Gastrocnemius medialis (tissue), 4 donors: ENCODE results near the gene NEBL. TPM values are rescaled to one million over a fixed set of nuclear protein-coding genes. Genes with fewer than 3 reads are reported as not detected.

Experiments used
- ATAC-seq, 2 donors: fragments of 150-250 bp; one replicate each; pipeline ENCODE4 v1.9.1; 2016
- DNase-seq, 2 donors: peaks; one replicate each; pipeline ENCODE4 v3.0.0-alpha.2; 2019
- H3K27ac ChIP-seq, 4 donors: fragments of 200-600 bp; sonication (generic); 1 replicate in 1 of 4; 2 replicates in 3 of 4; pipeline ENCODE4 v1.5.1; 2016 to 2018; ENCODE audit warnings: mild to moderate bottlenecking in 2 of 4, moderate library complexity in 1 of 4
- H3K27me3 ChIP-seq, 3 donors: fragments of 200-600 bp; sonication (generic) in 2 of 3; 1 replicate in 1 of 3; 2 replicates in 2 of 3; pipeline versions ENCODE4 v1.5.1 to v1.6.0; 2016 to 2019; ENCODE audit warnings: mild to moderate bottlenecking in 1 of 3, moderate library complexity in 1 of 3
- H3K36me3 ChIP-seq, 2 donors: fragments of 200-600 bp; sonication (generic) in 1 of 2; one replicate each; pipeline ENCODE4 v1.5.1; 2017 to 2018
- H3K4me1 ChIP-seq, 2 donors: fragments of 200-600 bp; sonication (generic) in 1 of 2; one replicate each; pipeline ENCODE4 v1.5.1; 2016 to 2017; ENCODE audit warnings: mild to moderate bottlenecking in 2 of 2
- H3K4me3 ChIP-seq, 4 donors: fragments of 200-600 bp; sonication (generic) in 3 of 4; 1 replicate in 1 of 4; 2 replicates in 3 of 4; pipeline ENCODE4 v1.5.1; 2016 to 2019; ENCODE audit warnings: mild to moderate bottlenecking in 2 of 4
- H3K9me3 ChIP-seq, 3 donors: fragments of 200-600 bp; sonication (generic) in 2 of 3; 1 replicate in 1 of 3; 2 replicates in 2 of 3; pipeline ENCODE4 v1.5.1; 2016 to 2019
- POLR2A ChIP-seq, 2 donors: fragments of 450-650 bp; IDR thresholded peaks; one replicate each; pipeline ENCODE4 v1.6.1; 2017; ENCODE audit warnings: antibody characterized with exemption in 2 of 2, mild to moderate bottlenecking in 2 of 2, moderate library complexity in 2 of 2
- in situ Hi-C, 4 donors: fragments of 200-750 bp; cut with MboI; loops; one replicate each; pipeline versions ENCODE4 v1.15.0 to v1.8.0; 2017; ENCODE audit warnings: low sequenced_read_pairs in 4 of 4
- intact Hi-C: fragments of 100-400 bp; cut with DNase I; formaldehyde crosslinking; loops from one replicate; pipeline ENCODE4 v1.15.1; 2023; ENCODE audit warnings: low total_unique reads
- total RNA-seq, 4 donors: library from RNA; depleted of rRNA; stranded (reverse); fragments of >200 nt; gene quantifications; one replicate each; pipeline versions ENCODE4 v1.1.0 to v1.2.3, GENCODE V29; 2016
- TF ChIP-seq, protein P1 (sequence below), 5 experiments: fragments of 450-650 bp in 3 of 5; fragments of 200-600 bp in 2 of 5; sonication (generic) in 2 of 5; IDR thresholded peaks in 4 of 5; conservative IDR thresholded peaks in 1 of 5; 1 replicate in 4 of 5; 2 replicates in 1 of 5; pipeline ENCODE4 v1.5.1; 2016 to 2019; ENCODE audit warnings: antibody characterized with exemption in 5 of 5, mild to moderate bottlenecking in 3 of 5, moderate library complexity in 3 of 5

NEBL gene
- total RNA-seq, 4 donors from 2014 or later: 1.6 to 2.7 (median 2.5) TPM

DNA sequence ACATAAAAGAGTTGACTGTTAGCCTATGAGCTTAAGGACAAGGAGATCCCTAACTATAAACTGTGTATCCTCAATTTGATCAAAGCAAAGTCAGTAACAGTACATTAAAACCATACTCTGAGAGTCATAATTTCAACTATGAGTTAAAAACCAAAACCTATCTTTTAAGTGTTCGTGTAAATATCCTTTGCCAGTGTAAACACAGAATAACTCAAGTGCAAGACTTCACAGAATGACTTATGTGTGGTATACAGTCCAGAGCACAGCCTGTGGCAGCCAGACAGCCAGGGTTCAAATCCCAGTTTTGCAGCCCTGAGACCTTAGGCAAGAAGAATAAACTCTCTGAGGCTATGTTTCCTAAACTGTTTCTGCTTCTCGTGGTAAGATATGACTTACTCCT, 30.3 kb upstream of the NEBL start:
- no peak for ATAC-seq
- Histone ChIP-seq H3K9me3 (no peaks in the 10 kb centered on the region), H3K27me3 (no peaks in the 10 kb centered on the region), H3K4me1 (no peaks in the 10 kb centered on the region), H3K36me3 (no peaks in the 10 kb centered on the region), H3K4me3 (no peak overlapping the region), H3K27ac (no peak overlapping the region)
- intact Hi-C loops (no loop called here), in situ Hi-C loops (no loop called here)
- no peak for DNase-seq
- no peak for TF ChIP-seq POLR2A (IDR thresholded peaks at IDR 0.05)
- TF ChIP-seq, protein P1, sequence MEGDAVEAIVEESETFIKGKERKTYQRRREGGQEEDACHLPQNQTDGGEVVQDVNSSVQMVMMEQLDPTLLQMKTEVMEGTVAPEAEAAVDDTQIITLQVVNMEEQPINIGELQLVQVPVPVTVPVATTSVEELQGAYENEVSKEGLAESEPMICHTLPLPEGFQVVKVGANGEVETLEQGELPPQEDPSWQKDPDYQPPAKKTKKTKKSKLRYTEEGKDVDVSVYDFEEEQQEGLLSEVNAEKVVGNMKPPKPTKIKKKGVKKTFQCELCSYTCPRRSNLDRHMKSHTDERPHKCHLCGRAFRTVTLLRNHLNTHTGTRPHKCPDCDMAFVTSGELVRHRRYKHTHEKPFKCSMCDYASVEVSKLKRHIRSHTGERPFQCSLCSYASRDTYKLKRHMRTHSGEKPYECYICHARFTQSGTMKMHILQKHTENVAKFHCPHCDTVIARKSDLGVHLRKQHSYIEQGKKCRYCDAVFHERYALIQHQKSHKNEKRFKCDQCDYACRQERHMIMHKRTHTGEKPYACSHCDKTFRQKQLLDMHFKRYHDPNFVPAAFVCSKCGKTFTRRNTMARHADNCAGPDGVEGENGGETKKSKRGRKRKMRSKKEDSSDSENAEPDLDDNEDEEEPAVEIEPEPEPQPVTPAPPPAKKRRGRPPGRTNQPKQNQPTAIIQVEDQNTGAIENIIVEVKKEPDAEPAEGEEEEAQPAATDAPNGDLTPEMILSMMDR (IDR thresholded peaks at IDR 0.05 in 4 of 5, conservative IDR thresholded peaks at IDR 0.05 in 1 of 5): no peak

DNA sequence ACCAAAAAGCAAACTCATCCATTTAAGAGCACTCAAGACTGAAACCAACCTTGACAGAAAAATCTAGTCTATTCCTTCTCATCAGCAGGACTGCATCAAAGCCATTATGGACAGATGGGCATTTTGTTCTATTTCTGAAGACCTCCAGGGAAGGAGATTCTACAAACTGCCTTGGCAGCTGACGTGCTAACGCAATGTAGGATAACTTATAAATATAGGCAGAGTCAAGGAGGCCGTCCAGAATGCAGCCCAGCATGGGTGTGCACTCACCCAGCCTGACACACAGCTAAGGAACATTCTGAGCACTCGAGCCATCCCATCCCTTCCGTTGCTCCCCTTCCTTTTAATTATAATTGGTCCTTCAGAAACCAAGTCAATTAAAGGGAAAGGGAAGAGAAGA, 25.3 kb upstream of the NEBL start:
- no peak for DNase-seq
- Histone ChIP-seq H3K27me3 (no peaks in the 10 kb centered on the region), H3K4me1 (no peaks in the 10 kb centered on the region), H3K4me3 (no peak overlapping the region), H3K27ac (no peak overlapping the region), H3K9me3 (no peaks in the 10 kb centered on the region), H3K36me3 (no peaks in the 10 kb centered on the region)
- intact Hi-C loops: no loop called here
- ATAC-seq: no peak
- in situ Hi-C loops: no loop called here
- TF ChIP-seq, protein P1 (IDR thresholded peaks at IDR 0.05 in 4 of 5, conservative IDR thresholded peaks at IDR 0.05 in 1 of 5): no peak
- no peak for TF ChIP-seq POLR2A (IDR thresholded peaks at IDR 0.05)

DNA sequence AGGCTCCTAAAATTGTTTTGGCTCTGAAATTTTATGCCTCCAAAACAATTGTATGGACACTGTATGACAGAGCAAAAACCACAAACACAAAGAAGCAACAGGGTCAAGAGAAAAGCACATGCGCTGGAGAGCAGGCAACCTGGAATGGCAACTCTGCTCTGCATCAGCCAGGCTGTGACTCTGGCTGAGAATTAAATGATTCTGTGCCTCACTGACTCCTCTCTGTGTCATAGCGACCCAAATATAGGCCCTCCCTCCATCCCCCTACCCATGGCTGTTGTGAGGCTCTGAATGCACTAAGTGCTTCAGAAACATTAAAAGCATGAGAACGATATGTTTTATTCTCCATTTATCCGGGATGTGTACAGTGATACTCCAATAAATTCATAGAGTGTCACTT, 24.9 kb upstream of the NEBL start:
- ATAC-seq (no peak), DNase-seq (no peak)
- intact Hi-C loops (no loop called here), in situ Hi-C loops (no loop called here)
- no peak for TF ChIP-seq POLR2A (IDR thresholded peaks at IDR 0.05)
- TF ChIP-seq, protein P1 (IDR thresholded peaks at IDR 0.05 in 4 of 5, conservative IDR thresholded peaks at IDR 0.05 in 1 of 5): no peak
- Histone ChIP-seq H3K9me3 (no peaks in the 10 kb centered on the region), H3K27me3 (no peaks in the 10 kb centered on the region), H3K27ac (no peak overlapping the region), H3K4me1 (no peaks in the 10 kb centered on the region), H3K36me3 (no peaks in the 10 kb centered on the region), H3K4me3 (no peak overlapping the region)

DNA sequence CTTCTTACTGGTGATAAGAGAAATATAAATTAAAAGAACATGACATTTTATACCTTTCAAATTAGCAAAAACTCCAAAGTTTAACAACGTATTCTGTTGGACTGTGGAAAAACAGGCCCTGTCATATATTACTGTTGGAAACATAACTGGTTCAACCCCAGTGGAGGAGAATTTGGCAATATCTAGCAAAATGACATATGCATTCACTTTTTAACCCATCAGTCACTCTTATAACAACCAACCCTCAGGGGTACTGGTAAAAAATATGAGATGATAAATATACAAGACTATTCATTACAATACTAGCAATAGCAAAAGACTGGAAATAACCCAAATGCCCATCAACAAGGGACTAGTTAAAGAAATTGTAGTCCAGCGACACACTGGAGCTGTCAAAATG, 22.9 kb upstream of the NEBL start:
- H3K4me3 ChIP-seq: no peak overlapping the region
- H3K4me1 ChIP-seq: no peaks in the 10 kb centered on the region
- H3K27ac ChIP-seq: no peak overlapping the region
- H3K36me3 ChIP-seq: no peaks in the 10 kb centered on the region
- TF ChIP-seq POLR2A (IDR thresholded peaks at IDR 0.05): no peak
- TF ChIP-seq, protein P1 (IDR thresholded peaks at IDR 0.05 in 4 of 5, conservative IDR thresholded peaks at IDR 0.05 in 1 of 5): no peak
- in situ Hi-C loops (no loop called here), intact Hi-C loops (no loop called here)
- no peaks in the 10 kb centered on the region for H3K9me3 ChIP-seq
- DNase-seq (no peak), ATAC-seq (no peak)
- H3K27me3 ChIP-seq: no peaks in the 10 kb centered on the region

DNA sequence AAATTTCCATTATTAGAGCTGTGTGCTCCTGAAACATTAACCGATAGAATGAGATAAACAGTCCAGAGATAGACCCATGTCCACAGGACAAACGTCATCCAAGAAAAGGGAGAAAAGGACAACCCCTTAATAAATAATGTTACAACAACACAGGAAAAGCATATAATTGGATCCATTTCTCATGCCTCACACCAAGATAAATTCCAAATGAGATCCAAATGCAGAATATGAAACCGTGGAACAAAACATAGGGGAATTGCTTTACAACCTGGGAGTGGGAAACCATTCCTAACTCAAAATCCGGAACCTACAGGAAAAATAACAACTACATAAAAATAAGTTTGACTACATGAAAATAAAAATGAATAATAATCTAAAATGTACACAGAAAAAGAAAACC, 22.4 kb upstream of the NEBL start:
- Histone ChIP-seq H3K36me3 (no peaks in the 10 kb centered on the region), H3K4me3 (no peak overlapping the region), H3K27ac (no peak overlapping the region), H3K27me3 (no peaks in the 10 kb centered on the region), H3K9me3 (no peaks in the 10 kb centered on the region), H3K4me1 (no peaks in the 10 kb centered on the region)
- in situ Hi-C loops (no loop called here), intact Hi-C loops (no loop called here)
- no peak for DNase-seq
- ATAC-seq: no peak
- TF ChIP-seq, protein P1 (IDR thresholded peaks at IDR 0.05 in 4 of 5, conservative IDR thresholded peaks at IDR 0.05 in 1 of 5): no peak
- TF ChIP-seq POLR2A (IDR thresholded peaks at IDR 0.05): no peak
